GM12874 (cell line): ENCODE results near the gene GRM8.

ENCODE experiments used
- TF ChIP-seq, protein P1 (sequence below): IDR thresholded peaks from 2 replicates; pipeline ENCODE4 v1.5.1; 2011; ENCODE audit warnings: low read depth, mild to moderate bottlenecking, control low read depth, low read length, moderate library complexity; ENCODE audit not compliant: insufficient read depth

GRM8 gene

DNA sequence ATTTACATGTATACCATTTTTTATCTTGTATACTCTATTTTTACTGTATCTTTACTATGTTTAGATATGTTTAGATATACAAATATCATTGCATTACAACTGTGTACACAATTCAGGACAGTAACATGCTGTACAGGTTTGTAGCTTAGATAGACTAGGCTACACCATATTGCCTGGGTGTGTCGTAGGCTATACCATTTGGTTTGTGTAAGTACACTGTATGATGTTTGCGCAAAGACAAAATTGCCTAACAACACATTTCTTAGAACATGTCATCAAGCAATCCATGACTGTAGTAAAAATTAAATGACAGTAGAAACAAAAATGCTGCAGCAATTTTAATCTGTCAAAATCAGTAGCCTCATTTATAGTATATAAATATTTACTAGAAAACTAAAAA is 812.2 kb downstream of the GRM8 start:
- TF ChIP-seq, protein P1, sequence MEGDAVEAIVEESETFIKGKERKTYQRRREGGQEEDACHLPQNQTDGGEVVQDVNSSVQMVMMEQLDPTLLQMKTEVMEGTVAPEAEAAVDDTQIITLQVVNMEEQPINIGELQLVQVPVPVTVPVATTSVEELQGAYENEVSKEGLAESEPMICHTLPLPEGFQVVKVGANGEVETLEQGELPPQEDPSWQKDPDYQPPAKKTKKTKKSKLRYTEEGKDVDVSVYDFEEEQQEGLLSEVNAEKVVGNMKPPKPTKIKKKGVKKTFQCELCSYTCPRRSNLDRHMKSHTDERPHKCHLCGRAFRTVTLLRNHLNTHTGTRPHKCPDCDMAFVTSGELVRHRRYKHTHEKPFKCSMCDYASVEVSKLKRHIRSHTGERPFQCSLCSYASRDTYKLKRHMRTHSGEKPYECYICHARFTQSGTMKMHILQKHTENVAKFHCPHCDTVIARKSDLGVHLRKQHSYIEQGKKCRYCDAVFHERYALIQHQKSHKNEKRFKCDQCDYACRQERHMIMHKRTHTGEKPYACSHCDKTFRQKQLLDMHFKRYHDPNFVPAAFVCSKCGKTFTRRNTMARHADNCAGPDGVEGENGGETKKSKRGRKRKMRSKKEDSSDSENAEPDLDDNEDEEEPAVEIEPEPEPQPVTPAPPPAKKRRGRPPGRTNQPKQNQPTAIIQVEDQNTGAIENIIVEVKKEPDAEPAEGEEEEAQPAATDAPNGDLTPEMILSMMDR, result no peak

DNA sequence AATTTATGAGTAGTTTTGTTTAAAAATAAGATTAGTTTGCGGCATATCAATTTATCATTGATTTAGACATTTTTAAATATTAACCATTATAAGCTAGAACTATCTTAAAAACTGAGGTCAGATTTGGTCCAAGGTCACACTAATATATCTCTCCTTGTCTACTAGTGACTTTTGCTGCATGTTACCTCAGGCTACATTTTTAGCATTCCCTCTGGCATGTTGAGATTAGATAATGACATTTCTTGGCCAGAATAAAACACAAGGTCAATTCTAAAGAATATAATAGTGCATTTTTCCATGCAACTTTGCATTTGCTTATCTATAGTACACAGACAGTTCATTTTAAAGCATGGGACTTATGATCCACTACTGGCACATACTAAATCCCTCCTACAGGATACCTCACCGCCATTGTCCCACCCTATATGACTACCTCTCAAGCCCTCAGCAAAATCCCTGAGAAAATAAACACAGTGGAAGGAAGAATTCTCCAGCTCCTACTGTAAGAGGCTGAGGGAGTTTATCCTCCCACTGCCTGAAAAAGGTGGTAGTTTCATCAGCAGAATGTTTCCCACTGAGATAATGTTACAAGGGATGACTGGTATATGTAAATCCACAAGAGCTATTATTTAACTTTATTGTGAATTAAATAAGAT is 816.4 kb downstream of the GRM8 start:
- TF ChIP-seq, protein P1, result no peak

GRCh38 chr7:126426652-126427051 is 826.1 kb downstream of the GRM8 start:
- TF ChIP-seq, protein P1, result no peak

GRCh38 chr7:126424985-126425384 is 827.8 kb downstream of the GRM8 start:
- TF ChIP-seq, protein P1, result no peak

DNA sequence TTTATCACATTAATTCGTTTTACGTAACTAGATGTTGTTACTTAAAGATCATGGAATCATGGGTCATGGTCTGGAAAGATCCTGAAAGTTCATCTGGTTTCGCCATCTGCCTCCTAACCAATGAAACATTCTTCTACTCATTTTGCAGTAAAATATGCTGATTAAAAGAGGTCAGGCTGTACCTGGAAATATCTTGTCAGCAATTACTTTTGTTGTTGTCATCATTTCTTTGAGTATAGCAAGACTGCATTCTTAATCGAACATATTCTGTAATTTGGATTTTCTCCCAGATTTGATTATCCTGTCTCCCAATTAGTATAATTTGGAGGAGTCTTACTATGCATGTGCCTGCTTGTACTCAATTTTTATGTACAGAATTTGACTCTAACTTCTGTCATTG is 833.7 kb downstream of the GRM8 start:
- TF ChIP-seq, protein P1, result no peak

DNA sequence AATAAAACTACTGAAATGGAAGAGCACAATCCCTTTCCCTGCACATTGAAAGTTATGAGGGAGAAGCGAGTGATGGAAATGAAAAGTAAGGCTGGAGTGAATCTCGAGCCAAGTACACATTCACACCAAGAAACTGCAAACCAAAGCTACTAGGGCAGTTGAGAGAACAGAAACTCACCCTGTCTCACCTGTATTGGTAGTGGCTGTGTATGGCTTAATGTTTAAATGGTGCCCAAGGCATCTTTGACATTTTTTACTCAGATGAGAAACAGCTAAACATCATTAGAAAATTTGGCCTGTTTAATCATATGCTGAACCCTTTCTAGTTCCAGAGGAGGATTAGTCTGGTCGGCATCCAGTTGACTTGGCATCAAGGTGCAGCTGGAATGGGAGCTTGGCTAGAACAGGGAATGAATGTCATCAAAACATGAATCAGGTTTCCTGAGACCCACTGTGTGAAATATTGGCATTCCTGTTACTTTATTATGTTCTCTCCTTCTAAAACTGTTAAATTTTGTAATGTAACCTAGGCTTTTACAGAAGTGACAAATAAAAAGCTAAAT is 840.8 kb downstream of the GRM8 start:
- TF ChIP-seq, protein P1, result no peak

DNA sequence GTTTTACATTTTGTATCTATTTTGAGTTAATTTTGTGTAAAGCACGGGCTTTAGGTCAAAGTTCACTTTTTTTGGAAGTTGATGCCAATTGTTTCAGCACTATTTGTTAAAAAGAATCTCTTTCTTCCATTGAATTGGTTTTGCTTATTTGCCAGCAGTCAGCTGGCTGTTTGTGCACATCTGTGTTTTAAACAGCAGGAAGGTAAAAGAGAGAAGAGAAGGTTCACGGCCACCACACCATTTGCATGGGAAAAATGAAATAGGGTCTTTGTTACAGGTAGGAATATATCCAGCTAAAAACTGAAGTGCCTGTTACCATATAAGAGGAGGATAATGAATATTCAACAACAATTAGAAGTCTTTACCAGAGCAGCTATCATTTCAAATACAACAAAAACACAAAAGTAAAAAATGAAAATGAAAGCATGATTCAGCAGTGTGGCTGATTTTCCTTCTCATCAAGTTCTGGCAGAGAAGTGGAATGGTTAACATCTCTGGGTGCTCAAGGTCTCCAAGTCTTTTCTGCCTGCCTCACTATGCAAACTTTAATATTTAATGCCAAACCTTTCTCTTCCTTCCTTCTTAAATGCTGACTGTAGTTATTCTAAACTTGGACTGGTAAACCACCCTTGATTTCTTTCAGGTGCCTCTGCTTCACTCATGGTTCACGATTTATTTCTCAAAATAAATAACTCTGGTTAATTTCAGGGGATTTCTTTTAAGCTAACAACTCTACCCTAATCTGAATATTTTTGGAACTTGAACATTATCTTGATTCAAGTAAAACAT is 841.5 kb downstream of the GRM8 start:
- TF ChIP-seq, protein P1, result no peak
